ENCODE measurements around the gene HEXIM2. TPM values are rescaled to one million over a fixed set of nuclear protein-coding genes. Genes with fewer than 3 reads are reported as not detected.

HEXIM2 gene
- total and polyA plus RNA-seq, 2 of the 13 experiments (the other 11 are each of a cell fraction or from before 2014, with no cell fraction given), result 27.1 to 32.4 TPM

DNA sequence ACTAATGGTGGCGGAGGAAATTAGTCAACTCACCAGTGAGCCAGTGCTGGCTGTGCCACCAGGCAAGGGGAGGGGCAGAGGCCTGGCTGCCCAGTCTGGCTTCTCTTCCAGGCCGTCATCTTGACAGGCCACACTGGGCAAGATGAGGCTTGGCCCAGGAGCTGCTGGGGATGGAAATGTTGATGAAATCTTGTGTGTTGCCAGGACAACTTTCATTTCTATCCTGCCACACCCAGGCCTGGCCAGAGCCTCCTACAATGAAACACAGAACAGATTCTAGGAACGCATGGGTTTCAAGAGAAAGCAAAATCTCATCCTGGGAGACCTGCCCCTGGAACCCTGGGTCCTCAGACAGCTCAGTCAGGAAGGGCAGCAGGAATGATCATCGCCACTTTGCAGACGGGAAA, 9.3 kb downstream of the HEXIM2 start (continued):
- TF ChIP-seq, protein P1, sequence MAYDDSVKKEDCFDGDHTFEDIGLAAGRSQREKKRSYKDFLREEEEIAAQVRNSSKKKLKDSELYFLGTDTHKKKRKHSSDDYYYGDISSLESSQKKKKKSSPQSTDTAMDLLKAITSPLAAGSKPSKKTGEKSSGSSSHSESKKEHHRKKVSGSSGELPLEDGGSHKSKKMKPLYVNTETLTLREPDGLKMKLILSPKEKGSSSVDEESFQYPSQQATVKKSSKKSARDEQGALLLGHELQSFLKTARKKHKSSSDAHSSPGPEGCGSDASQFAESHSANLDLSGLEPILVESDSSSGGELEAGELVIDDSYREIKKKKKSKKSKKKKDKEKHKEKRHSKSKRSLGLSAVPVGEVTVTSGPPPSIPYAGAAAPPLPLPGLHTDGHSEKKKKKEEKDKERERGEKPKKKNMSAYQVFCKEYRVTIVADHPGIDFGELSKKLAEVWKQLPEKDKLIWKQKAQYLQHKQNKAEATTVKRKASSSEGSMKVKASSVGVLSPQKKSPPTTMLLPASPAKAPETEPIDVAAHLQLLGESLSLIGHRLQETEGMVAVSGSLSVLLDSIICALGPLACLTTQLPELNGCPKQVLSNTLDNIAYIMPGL (CRISPR knock-in tag; IDR thresholded peaks at IDR 0.05; ENCODE audit: borderline replicate concordance in 1 of 2, low read depth in 1 of 2), result no peak
- TF ChIP-seq, protein P2, sequence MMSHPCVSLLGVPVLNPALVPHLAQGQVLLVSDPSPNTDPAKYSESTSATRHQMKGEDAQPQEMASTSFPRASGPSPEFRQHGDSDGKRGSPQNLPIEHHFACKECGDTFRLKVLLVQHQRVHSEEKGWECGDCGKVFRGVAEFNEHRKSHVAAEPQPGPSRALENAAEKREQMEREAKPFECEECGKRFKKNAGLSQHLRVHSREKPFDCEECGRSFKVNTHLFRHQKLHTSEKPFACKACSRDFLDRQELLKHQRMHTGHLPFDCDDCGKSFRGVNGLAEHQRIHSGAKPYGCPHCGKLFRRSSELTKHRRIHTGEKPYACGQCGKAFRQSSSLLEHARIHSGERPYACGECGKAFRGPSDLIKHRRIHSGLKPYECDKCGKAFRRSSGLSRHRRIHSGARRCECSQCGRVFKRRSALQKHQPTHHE (CRISPR knock-in tag; IDR thresholded peaks at IDR 0.05; ENCODE audit: borderline replicate concordance), result 0 out of 2 replicates have a peak, but pooled peaks have one; percentile 45
- TF ChIP-seq ARNT2 (CRISPR knock-in tag; IDR thresholded peaks at IDR 0.05; ENCODE audit: low read depth) (no peak), SRSF4 (IDR thresholded peaks at IDR 0.05; ENCODE audit: low read depth, low read length, poor library complexity, severe bottlenecking) (no peak), PHF21A (CRISPR knock-in tag; IDR thresholded peaks at IDR 0.05) (no peak), NFE2 (CRISPR knock-in tag; IDR thresholded peaks at IDR 0.05) (no peak), FOSL2 (CRISPR knock-in tag; IDR thresholded peaks at IDR 0.05) (no peak), NR0B2 (CRISPR knock-in tag; IDR thresholded peaks at IDR 0.05) (peak; percentile 80), SALL1 (CRISPR knock-in tag; IDR thresholded peaks at IDR 0.05) (no peak), TFE3 (CRISPR knock-in tag; IDR thresholded peaks at IDR 0.05) (no peak), ZNF20 (CRISPR knock-in tag; IDR thresholded peaks at IDR 0.05) (no peak), ZNF7 (CRISPR knock-in tag; IDR thresholded peaks at IDR 0.05) (no peak), HES4 (CRISPR knock-in tag; IDR thresholded peaks at IDR 0.05; ENCODE audit: borderline replicate concordance) (no peak), EEA1 (CRISPR knock-in tag; IDR thresholded peaks at IDR 0.05; ENCODE audit: borderline replicate concordance) (0 out of 2 replicates have a peak, but pooled peaks have one; percentile 28), NCOA2 (CRISPR knock-in tag; IDR thresholded peaks at IDR 0.05) (no peak), RXRA (CRISPR knock-in tag; IDR thresholded peaks at IDR 0.05) (no peak), ZNF883 (CRISPR knock-in tag; IDR thresholded peaks at IDR 0.05; ENCODE audit: not compliant biosample characterization) (no peak), ZNF180 (CRISPR knock-in tag; IDR thresholded peaks at IDR 0.05; ENCODE audit: borderline replicate concordance, low read depth) (0 out of 2 replicates have a peak, but pooled peaks have one; percentile 29), SNAPC5 (CRISPR knock-in tag; IDR thresholded peaks at IDR 0.05; ENCODE audit: borderline replicate concordance) (no peak), ZBTB21 (CRISPR knock-in tag; IDR thresholded peaks at IDR 0.05) (no peak), ZNF333 (CRISPR knock-in tag; IDR thresholded peaks at IDR 0.05; ENCODE audit: borderline replicate concordance) (peak; percentile 90; the same call in 1 of the 2 replicates), CBX5 (CRISPR knock-in tag; IDR thresholded peaks at IDR 0.05; ENCODE audit: borderline replicate concordance) (no peak), ARHGAP35 (CRISPR knock-in tag; IDR thresholded peaks at IDR 0.05; ENCODE audit: borderline replicate concordance) (no peak; the same call in 1 of the 2 replicates)
- TF ChIP-seq, protein P3, sequence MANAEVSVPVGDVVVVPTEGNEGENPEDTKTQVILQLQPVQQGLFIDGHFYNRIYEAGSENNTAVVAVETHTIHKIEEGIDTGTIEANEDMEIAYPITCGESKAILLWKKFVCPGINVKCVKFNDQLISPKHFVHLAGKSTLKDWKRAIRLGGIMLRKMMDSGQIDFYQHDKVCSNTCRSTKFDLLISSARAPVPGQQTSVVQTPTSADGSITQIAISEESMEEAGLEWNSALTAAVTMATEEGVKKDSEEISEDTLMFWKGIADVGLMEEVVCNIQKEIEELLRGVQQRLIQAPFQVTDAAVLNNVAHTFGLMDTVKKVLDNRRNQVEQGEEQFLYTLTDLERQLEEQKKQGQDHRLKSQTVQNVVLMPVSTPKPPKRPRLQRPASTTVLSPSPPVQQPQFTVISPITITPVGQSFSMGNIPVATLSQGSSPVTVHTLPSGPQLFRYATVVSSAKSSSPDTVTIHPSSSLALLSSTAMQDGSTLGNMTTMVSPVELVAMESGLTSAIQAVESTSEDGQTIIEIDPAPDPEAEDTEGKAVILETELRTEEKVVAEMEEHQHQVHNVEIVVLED (CRISPR knock-in tag; IDR thresholded peaks at IDR 0.05; ENCODE audit: borderline replicate concordance), result no peak
